ENCODE measurements around the gene PUM2. TPM values are rescaled to one million over a fixed set of nuclear protein-coding genes. Genes with fewer than 3 reads are reported as not detected.

Gene PUM2
- total and polyA plus RNA-seq, 2 of the 13 experiments (the other 11 are each of a cell fraction or from before 2014, with no cell fraction given) = 69.6 to 69.8 TPM

GRCh38 chr2:20400306-20400705, 49.7 kb upstream of the PUM2 start:
- Histone ChIP-seq H3K27ac (ENCODE audit: extremely low read length, insufficient read depth, low read length) (no peak overlapping the region), H3K9me3 (ENCODE audit: low read length) (no peaks in the 10 kb centered on the region), H4K20me1 (ENCODE audit: insufficient read depth, low read length) (no peaks in the 10 kb centered on the region), H3K27me3 (ENCODE audit: control insufficient read depth in 1 of 2, insufficient read depth in 2 of 2, low read length in 2 of 2) (peaks cover 2 to 38% of the 10 kb centered on the region in 2 experiments), H3K4me1 (ENCODE audit: insufficient read depth, low read length) (peaks cover 7% of the 10 kb centered on the region), H3K9ac (ENCODE audit: insufficient read depth, low read depth, low read length) (no peak overlapping the region), H3K36me3 (replicated peaks in 1 of 2; ENCODE audit: control insufficient read depth in 1 of 2, insufficient read depth in 2 of 2, low read length in 2 of 2) (no peaks in the 10 kb centered on the region), H3K4me3 (replicated peaks in 1 of 3; ENCODE audit: insufficient read depth in 1 of 3, low read depth in 2 of 3, low read length in 3 of 3) (no peak overlapping the region), H3K79me2 (ENCODE audit: insufficient read depth, low read length) (no peaks in the 10 kb centered on the region), H3K4me2 (ENCODE audit: low read depth, low read length) (no peak overlapping the region), H2AFZ (ENCODE audit: low read length) (no peak overlapping the region)
- CTCF ChIA-PET (ENCODE audit: low intra/inter-chr PET ratio, low total read pairs) = no interaction called here
- no peak for FAIRE-seq
- intact Hi-C loops (cut with micrococcal nuclease; ENCODE audit: unreplicated experiment) (no loop called here), in situ Hi-C loops (cut with HindIII; ENCODE audit: extremely low pct_ligation_motif_present, low pct_unique_long_range_greater_than_20kb) (no loop called here)
- POLR2A ChIA-PET = interaction anchor here (2.4 kb wide), 1 partner anchor 47 kb away, joined by 8 read pairs; the partner anchor contains the start of gene RHOB
- DNase-seq (ENCODE audit: low spot score) = no peak
- no TSS peak for BruUV-seq (replicated peaks)
- WGBS (ENCODE audit: low lambda C conversion rate) = 67% methylated on average over 1 of the region's 1 CpG
- ATAC-seq = no peak
- no peak for TF ChIP-seq TEF (CRISPR knock-in tag; IDR thresholded peaks at IDR 0.05)
- TF ChIP-seq HNF1A (IDR thresholded peaks at IDR 0.05; ENCODE audit: low read depth) = no peak
- no peak for TF ChIP-seq HNF1A (CRISPR knock-in tag; IDR thresholded peaks at IDR 0.05; ENCODE audit: borderline replicate concordance)
- TF ChIP-seq AHR (CRISPR knock-in tag; IDR thresholded peaks at IDR 0.05) = no peak
- TF ChIP-seq HNRNPLL (IDR thresholded peaks at IDR 0.05; ENCODE audit: low read depth, low read length, poor library complexity, severe bottlenecking) = no peak
- no peak for TF ChIP-seq GABPA (IDR thresholded peaks at IDR 0.05; ENCODE audit: low read depth, low read length)
- no peak for TF ChIP-seq GABPA (CRISPR knock-in tag; IDR thresholded peaks at IDR 0.05; ENCODE audit: low read depth)
- TF ChIP-seq NR1H2 (CRISPR knock-in tag; IDR thresholded peaks at IDR 0.05; ENCODE audit: borderline replicate concordance, low read depth) = no peak
- TF ChIP-seq ZNF431 (CRISPR knock-in tag; IDR thresholded peaks at IDR 0.05; ENCODE audit: borderline replicate concordance, low read depth) = no peak
- no peak for TF ChIP-seq KMT2B (CRISPR knock-in tag; IDR thresholded peaks at IDR 0.05)
- no peak for TF ChIP-seq GPN1 (CRISPR knock-in tag; IDR thresholded peaks at IDR 0.05; ENCODE audit: borderline replicate concordance)
- no peak for TF ChIP-seq ZKSCAN1 (IDR thresholded peaks at IDR 0.05; ENCODE audit: low read length)
- TF ChIP-seq TEAD2 (CRISPR knock-in tag; IDR thresholded peaks at IDR 0.05) = no peak
- TF ChIP-seq ZNF414 (CRISPR knock-in tag; IDR thresholded peaks at IDR 0.05) = no peak
- TF ChIP-seq IRF1 (CRISPR knock-in tag; IDR thresholded peaks at IDR 0.05; ENCODE audit: low read depth) = no peak
- no peak for TF ChIP-seq ZNF382 (CRISPR knock-in tag; IDR thresholded peaks at IDR 0.05; ENCODE audit: borderline replicate concordance)
